ENCODE measurements around the gene FAM180A.
"Not testable (repeated sequence)": the region's sequence is repeated elsewhere in the genome, so short reads cannot be mapped to it uniquely, and the experiment has no call there.

FAM180A gene

GRCh38 chr7:135744938-135745702 is 3.5 kb downstream of the FAM180A start:
- in situ Hi-C loops (cut with HindIII; ENCODE audit: low pct_unique_long_range_greater_than_20kb, low sequenced_read_pairs) = no loop called here
- peak in 1 of 2 experiments; percentile 9 for DNase-seq (ENCODE audit: low read depth in 1 of 2, low spot score in 1 of 2)
- no peak for TF ChIP-seq JUND (IDR thresholded peaks at IDR 0.05; ENCODE audit: low read depth)

- TF ChIP-seq JUND (IDR thresholded peaks at IDR 0.05; ENCODE audit: low read depth) = no peak
- no peak for DNase-seq (ENCODE audit: low read depth in 1 of 2, low spot score in 1 of 2)
- in situ Hi-C loops (cut with HindIII; ENCODE audit: low pct_unique_long_range_greater_than_20kb, low sequenced_read_pairs) = no loop called here
Measured at GRCh38 chr7:135743907-135744731, 4.5 kb downstream of the FAM180A start.

GRCh38 chr7:135742371-135742770 is 6.2 kb downstream of the FAM180A start:
- in situ Hi-C loops (cut with HindIII; ENCODE audit: low pct_unique_long_range_greater_than_20kb, low sequenced_read_pairs) = no loop called here
- no peak for TF ChIP-seq JUND (IDR thresholded peaks at IDR 0.05; ENCODE audit: low read depth)
- no peak for DNase-seq (ENCODE audit: low read depth in 1 of 2, low spot score in 1 of 2)

- no peak for TF ChIP-seq JUND (IDR thresholded peaks at IDR 0.05; ENCODE audit: low read depth)
- no peak for DNase-seq (ENCODE audit: low read depth in 1 of 2, low spot score in 1 of 2)
- in situ Hi-C loops (cut with HindIII; ENCODE audit: low pct_unique_long_range_greater_than_20kb, low sequenced_read_pairs) = no loop called here
Measured at GRCh38 chr7:135741905-135742304, 6.7 kb downstream of the FAM180A start.

- in situ Hi-C loops (cut with HindIII; ENCODE audit: low pct_unique_long_range_greater_than_20kb, low sequenced_read_pairs) = no loop called here
- TF ChIP-seq JUND (IDR thresholded peaks at IDR 0.05; ENCODE audit: low read depth) = no peak
- no peak for DNase-seq (ENCODE audit: low read depth in 1 of 2, low spot score in 1 of 2)
Measured at GRCh38 chr7:135740889-135741288, 7.7 kb downstream of the FAM180A start.

GRCh38 chr7:135737306-135737647 is 11.3 kb downstream of the FAM180A start:
- DNase-seq (ENCODE audit: low read depth in 1 of 2, low spot score in 1 of 2); in situ Hi-C loops (cut with HindIII; ENCODE audit: low pct_unique_long_range_greater_than_20kb, low sequenced_read_pairs): not testable (repeated sequence)

- in situ Hi-C loops (cut with HindIII; ENCODE audit: low pct_unique_long_range_greater_than_20kb, low sequenced_read_pairs) = no loop called here
- no peak for DNase-seq (ENCODE audit: low read depth in 1 of 2, low spot score in 1 of 2)
- TF ChIP-seq JUND (IDR thresholded peaks at IDR 0.05; ENCODE audit: low read depth) = no peak
Measured at GRCh38 chr7:135736586-135737305, 11.9 kb downstream of the FAM180A start.

- no peak for DNase-seq (ENCODE audit: low read depth in 1 of 2, low spot score in 1 of 2)
- no peak for TF ChIP-seq JUND (IDR thresholded peaks at IDR 0.05; ENCODE audit: low read depth)
- in situ Hi-C loops (cut with HindIII; ENCODE audit: low pct_unique_long_range_greater_than_20kb, low sequenced_read_pairs) = no loop called here
Measured at GRCh38 chr7:135734343-135734689, 14.3 kb downstream of the FAM180A start.

GRCh38 chr7:135733603-135734342 is 14.8 kb downstream of the FAM180A start:
- no peak for DNase-seq (ENCODE audit: low read depth in 1 of 2, low spot score in 1 of 2)
- no peak for TF ChIP-seq JUND (IDR thresholded peaks at IDR 0.05; ENCODE audit: low read depth)
- in situ Hi-C loops (cut with HindIII; ENCODE audit: low pct_unique_long_range_greater_than_20kb, low sequenced_read_pairs) = no loop called here

GRCh38 chr7:135731131-135731530 is 17.5 kb downstream of the FAM180A start:
- in situ Hi-C loops (cut with HindIII; ENCODE audit: low pct_unique_long_range_greater_than_20kb, low sequenced_read_pairs) = no loop called here
- DNase-seq (ENCODE audit: low read depth in 1 of 2, low spot score in 1 of 2) = no peak
- TF ChIP-seq JUND (IDR thresholded peaks at IDR 0.05; ENCODE audit: low read depth) = no peak

- no peak for TF ChIP-seq JUND (IDR thresholded peaks at IDR 0.05; ENCODE audit: low read depth)
- in situ Hi-C loops (cut with HindIII; ENCODE audit: low pct_unique_long_range_greater_than_20kb, low sequenced_read_pairs) = no loop called here
Measured at GRCh38 chr7:135729230-135729629, 19.4 kb downstream of the FAM180A start.

GRCh38 chr7:135728136-135728669 is 20.4 kb downstream of the FAM180A start, which contains the start of gene SLC13A4:
Gene SLC13A4, minus strand, starts transcription at chr7:135728186. Its CDS starts 690 bp downstream, at chr7:135727496.
- TF ChIP-seq JUND (IDR thresholded peaks at IDR 0.05; ENCODE audit: low read depth) = no peak
- DNase-seq (ENCODE audit: low read depth in 1 of 2, low spot score in 1 of 2) = no peak
- in situ Hi-C loops (cut with HindIII; ENCODE audit: low pct_unique_long_range_greater_than_20kb, low sequenced_read_pairs) = no loop called here

More at GRCh38 chr7:135729230-135729629, 19.4 kb downstream of the FAM180A start:
- DNase-seq (ENCODE audit: low read depth in 1 of 2, low spot score in 1 of 2) = no peak

All from T47D (cell line).